ENCODE results near the gene KIF2C. TPM values are rescaled to one million over a fixed set of nuclear protein-coding genes. Genes with fewer than 3 reads are reported as not detected.

The KIF2C gene
- total and polyA plus RNA-seq, 2 donors (not counting 1 experiment from before 2014, with no cell fraction given), result 9.2 to 9.9 TPM

DNA sequence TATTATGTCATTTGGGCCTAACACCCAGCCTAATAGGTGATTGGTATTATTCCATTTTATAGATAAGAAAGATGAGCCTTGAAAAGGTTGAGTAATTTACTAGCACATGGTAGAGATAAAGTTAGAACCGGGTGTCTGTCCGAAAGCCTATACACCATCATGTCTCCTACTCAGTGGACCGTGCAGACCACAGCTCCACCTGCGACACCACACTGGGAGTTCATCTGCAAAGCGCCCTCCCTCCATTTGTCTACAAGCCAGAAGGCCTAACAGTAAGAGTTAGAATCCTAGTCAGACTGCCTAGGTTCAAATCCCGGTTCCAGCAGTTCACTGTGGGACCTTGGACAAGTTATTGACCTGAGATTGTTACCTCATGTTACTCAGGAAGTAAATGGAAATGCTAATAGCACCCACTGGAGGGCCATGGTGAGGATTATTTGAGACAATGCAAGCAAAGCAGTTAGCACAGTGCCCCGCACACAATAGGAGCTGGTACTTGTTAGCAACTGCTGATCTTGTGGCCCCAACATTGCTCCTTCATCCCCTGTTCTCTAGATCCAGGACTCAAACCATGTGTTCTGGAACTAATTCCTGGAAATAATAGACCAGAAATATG lies 44.7 kb upstream of the KIF2C start:
- TF ChIP-seq, protein P1, sequence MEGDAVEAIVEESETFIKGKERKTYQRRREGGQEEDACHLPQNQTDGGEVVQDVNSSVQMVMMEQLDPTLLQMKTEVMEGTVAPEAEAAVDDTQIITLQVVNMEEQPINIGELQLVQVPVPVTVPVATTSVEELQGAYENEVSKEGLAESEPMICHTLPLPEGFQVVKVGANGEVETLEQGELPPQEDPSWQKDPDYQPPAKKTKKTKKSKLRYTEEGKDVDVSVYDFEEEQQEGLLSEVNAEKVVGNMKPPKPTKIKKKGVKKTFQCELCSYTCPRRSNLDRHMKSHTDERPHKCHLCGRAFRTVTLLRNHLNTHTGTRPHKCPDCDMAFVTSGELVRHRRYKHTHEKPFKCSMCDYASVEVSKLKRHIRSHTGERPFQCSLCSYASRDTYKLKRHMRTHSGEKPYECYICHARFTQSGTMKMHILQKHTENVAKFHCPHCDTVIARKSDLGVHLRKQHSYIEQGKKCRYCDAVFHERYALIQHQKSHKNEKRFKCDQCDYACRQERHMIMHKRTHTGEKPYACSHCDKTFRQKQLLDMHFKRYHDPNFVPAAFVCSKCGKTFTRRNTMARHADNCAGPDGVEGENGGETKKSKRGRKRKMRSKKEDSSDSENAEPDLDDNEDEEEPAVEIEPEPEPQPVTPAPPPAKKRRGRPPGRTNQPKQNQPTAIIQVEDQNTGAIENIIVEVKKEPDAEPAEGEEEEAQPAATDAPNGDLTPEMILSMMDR (conservative IDR thresholded peaks at IDR 0.05 in 1 of 2, IDR thresholded peaks at IDR 0.05 in 1 of 2; ENCODE audit: low read depth in 1 of 2, low read length in 2 of 2), result no peak
- TF ChIP-seq EZH2 (IDR thresholded peaks at IDR 0.05; ENCODE audit: low read length, missing control alignments), result no peak
- Histone ChIP-seq H3K4me1 (ENCODE audit: control insufficient read depth, extremely low read depth, insufficient read depth, low read length) (no peaks in the 10 kb centered on the region), H4K20me1 (ENCODE audit: control insufficient read depth, extremely low read depth, insufficient read depth, low read length) (no peaks in the 10 kb centered on the region)

DNA sequence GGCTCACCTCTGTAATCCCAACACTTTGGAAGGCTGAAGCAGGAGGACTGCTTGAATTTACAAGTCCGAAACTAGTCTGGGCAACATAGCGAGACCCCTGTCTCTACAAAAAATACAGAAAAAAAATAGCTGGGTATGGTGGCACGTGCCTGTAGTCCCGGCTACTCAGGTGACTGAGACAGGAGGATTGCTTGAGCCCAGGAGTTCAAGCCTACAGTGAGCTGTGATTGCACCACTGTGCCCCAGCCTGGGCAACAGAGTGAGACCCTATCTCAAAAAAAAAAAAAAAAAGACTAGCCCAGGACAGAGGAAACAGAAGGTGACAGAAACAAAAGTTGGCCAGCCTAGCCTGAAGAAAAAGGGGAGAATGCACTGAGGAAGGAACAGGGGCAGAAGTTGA lies 44.0 kb upstream of the KIF2C start:
- no peak overlapping the region for H3K4me2 ChIP-seq (ENCODE audit: extremely low read depth, insufficient read depth, low read length)
- TF ChIP-seq, protein P1 (conservative IDR thresholded peaks at IDR 0.05 in 1 of 2, IDR thresholded peaks at IDR 0.05 in 1 of 2; ENCODE audit: low read depth in 1 of 2, low read length in 2 of 2), result no peak
- TF ChIP-seq EZH2 (IDR thresholded peaks at IDR 0.05; ENCODE audit: low read length, missing control alignments), result no peak
- no peaks in the 10 kb centered on the region for H4K20me1 ChIP-seq (ENCODE audit: control insufficient read depth, extremely low read depth, insufficient read depth, low read length)
- no peak for DNase-seq (ENCODE audit: low read depth in 2 of 2)
- H3K27ac ChIP-seq (ENCODE audit: insufficient read depth, low read length), result no peak overlapping the region
- H3K4me1 ChIP-seq (ENCODE audit: control insufficient read depth, extremely low read depth, insufficient read depth, low read length), result no peaks in the 10 kb centered on the region
- H3K27me3 ChIP-seq (ENCODE audit: control insufficient read depth, insufficient read depth, low read length), result no peaks in the 10 kb centered on the region
- H3K4me3 ChIP-seq (replicated peaks in 1 of 4; ENCODE audit: control extremely low read depth in 1 of 4, insufficient read depth in 1 of 4, low read depth in 3 of 4, low read length in 4 of 4), result no peak overlapping the region
- H2AFZ ChIP-seq (ENCODE audit: low read length), result no peak overlapping the region
- no peaks in the 10 kb centered on the region for H3K36me3 ChIP-seq (ENCODE audit: control insufficient read depth, insufficient read depth, low read length)
- no peaks in the 10 kb centered on the region for H3K79me2 ChIP-seq (ENCODE audit: control insufficient read depth, insufficient read depth, low read length)
- no peak overlapping the region for H3K9ac ChIP-seq (ENCODE audit: insufficient read depth, low read length)
- H3K9me3 ChIP-seq (ENCODE audit: control insufficient read depth, insufficient read depth, low read depth, low read length), result no peaks in the 10 kb centered on the region

More for the DNA sequence above, 44.7 kb upstream of the KIF2C start:
- Histone ChIP-seq H2AFZ (ENCODE audit: low read length) (no peak overlapping the region), H3K79me2 (ENCODE audit: control insufficient read depth, insufficient read depth, low read length) (no peaks in the 10 kb centered on the region), H3K9me3 (ENCODE audit: control insufficient read depth, insufficient read depth, low read depth, low read length) (no peaks in the 10 kb centered on the region), H3K27ac (ENCODE audit: insufficient read depth, low read length) (no peak overlapping the region), H3K9ac (ENCODE audit: insufficient read depth, low read length) (no peak overlapping the region), H3K4me3 (replicated peaks in 1 of 4; ENCODE audit: control extremely low read depth in 1 of 4, insufficient read depth in 1 of 4, low read depth in 3 of 4, low read length in 4 of 4) (no peak overlapping the region), H3K4me2 (ENCODE audit: extremely low read depth, insufficient read depth, low read length) (no peak overlapping the region), H3K27me3 (ENCODE audit: control insufficient read depth, insufficient read depth, low read length) (no peaks in the 10 kb centered on the region), H3K36me3 (ENCODE audit: control insufficient read depth, insufficient read depth, low read length) (no peaks in the 10 kb centered on the region)
- no peak for DNase-seq (ENCODE audit: low read depth in 2 of 2)

DNA sequence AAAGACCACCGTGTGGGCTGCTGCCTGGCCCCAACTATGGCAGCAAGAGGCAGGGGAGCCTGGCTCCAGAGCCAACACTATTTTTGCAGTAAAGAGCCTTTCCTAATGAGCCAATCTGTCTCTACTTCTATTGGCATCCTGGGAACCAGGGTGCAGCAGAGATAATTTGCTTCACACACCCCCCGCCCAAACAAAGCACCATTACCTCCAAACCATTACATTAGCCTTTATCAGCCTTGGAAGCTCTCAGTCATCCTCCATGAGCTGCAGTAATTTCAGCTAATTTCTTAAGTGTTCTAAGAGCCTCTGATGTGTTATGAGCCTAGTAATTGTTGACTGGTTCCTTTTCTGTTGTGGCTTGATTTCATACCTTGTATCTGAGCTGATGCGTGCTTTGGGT lies 43.5 kb upstream of the KIF2C start:
- H3K4me1 ChIP-seq (ENCODE audit: control insufficient read depth, extremely low read depth, insufficient read depth, low read length), result no peaks in the 10 kb centered on the region
- H3K79me2 ChIP-seq (ENCODE audit: control insufficient read depth, insufficient read depth, low read length), result no peaks in the 10 kb centered on the region
- TF ChIP-seq, protein P1 (conservative IDR thresholded peaks at IDR 0.05 in 1 of 2, IDR thresholded peaks at IDR 0.05 in 1 of 2; ENCODE audit: low read depth in 1 of 2, low read length in 2 of 2), result no peak
- no peak for TF ChIP-seq EZH2 (IDR thresholded peaks at IDR 0.05; ENCODE audit: low read length, missing control alignments)
- H4K20me1 ChIP-seq (ENCODE audit: control insufficient read depth, extremely low read depth, insufficient read depth, low read length), result no peaks in the 10 kb centered on the region
- H3K9me3 ChIP-seq (ENCODE audit: control insufficient read depth, insufficient read depth, low read depth, low read length), result no peaks in the 10 kb centered on the region
- no peak overlapping the region for H3K9ac ChIP-seq (ENCODE audit: insufficient read depth, low read length)
- H3K4me3 ChIP-seq (replicated peaks in 1 of 4; ENCODE audit: control extremely low read depth in 1 of 4, insufficient read depth in 1 of 4, low read depth in 3 of 4, low read length in 4 of 4), result no peak overlapping the region
- H3K27me3 ChIP-seq (ENCODE audit: control insufficient read depth, insufficient read depth, low read length), result no peaks in the 10 kb centered on the region
- H3K27ac ChIP-seq (ENCODE audit: insufficient read depth, low read length), result no peak overlapping the region
- DNase-seq (ENCODE audit: low read depth in 2 of 2), result no peak
- H3K4me2 ChIP-seq (ENCODE audit: extremely low read depth, insufficient read depth, low read length), result no peak overlapping the region
- H3K36me3 ChIP-seq (ENCODE audit: control insufficient read depth, insufficient read depth, low read length), result no peaks in the 10 kb centered on the region
- no peak overlapping the region for H2AFZ ChIP-seq (ENCODE audit: low read length)
